MM.1S (cell line): Measurements from ENCODE around the gene MRPS6.

Experiments used
- DNase-seq: peaks from one replicate; pipeline ENCODE4 v3.0.0-alpha.2; 2015
- H2AFZ ChIP-seq: fragments of 300-600 bp; sonication (generic); 2 replicates; pipeline ENCODE4 v1.6.0; 2016; ENCODE audit warnings: antibody characterized with exemption, low read length
- H3F3A ChIP-seq: fragments of 300-600 bp; sonication (generic); 2 replicates; pipeline ENCODE4 v1.6.1; 2016; ENCODE audit warnings: mild to moderate bottlenecking, antibody characterized with exemption, low read length, moderate library complexity, mixed read lengths; ENCODE audit not compliant: insufficient read depth
- H3K27ac ChIP-seq: fragments of 300-600 bp; sonication (generic); 2 replicates; pipeline ENCODE4 v1.5.1; 2016; ENCODE audit warnings: mild to moderate bottlenecking, low read length
- H3K27me3 ChIP-seq: fragments of 300-600 bp; sonication (generic); replicated peaks from 2 replicates; pipeline ENCODE4 v1.6.0; 2016; ENCODE audit warnings: low read length; ENCODE audit not compliant: insufficient read depth
- H3K36me3 ChIP-seq: fragments of 300-600 bp; sonication (generic); replicated peaks from 2 replicates; pipeline ENCODE4 v1.6.1; 2016; ENCODE audit warnings: mild to moderate bottlenecking, low read length, mixed read lengths; ENCODE audit not compliant: insufficient read depth
- H3K4me1 ChIP-seq: fragments of 300-600 bp; sonication (generic); 2 replicates; pipeline ENCODE4 v1.6.1; 2016; ENCODE audit warnings: low read length, mixed read lengths
- H3K4me2 ChIP-seq: fragments of 300-600 bp; sonication (generic); 2 replicates; pipeline ENCODE4 v1.6.0; 2016; ENCODE audit warnings: low read depth, low read length
- H3K4me3 ChIP-seq: fragments of 300-600 bp; sonication (generic); 2 replicates; pipeline ENCODE4 v1.5.1; 2016; ENCODE audit warnings: low read length, mixed read lengths
- H3K79me2 ChIP-seq: fragments of 300-600 bp; sonication (generic); 2 replicates; pipeline ENCODE4 v1.6.1; 2016; ENCODE audit warnings: mixed run types, low read length, mixed read lengths
- H3K9ac ChIP-seq: fragments of 300-600 bp; sonication (generic); 2 replicates; pipeline ENCODE4 v1.6.1; 2016; ENCODE audit warnings: low read length, mixed read lengths
- H3K9me2 ChIP-seq: fragments of 300-600 bp; sonication (generic); replicated peaks from 2 replicates; pipeline ENCODE4 v1.6.1; 2016; ENCODE audit warnings: mild to moderate bottlenecking, low read length, mixed read lengths; ENCODE audit not compliant: insufficient read depth
- H3K9me3 ChIP-seq: fragments of 300-600 bp; sonication (generic); replicated peaks from 2 replicates; pipeline ENCODE4 v1.6.1; 2016; ENCODE audit warnings: mild to moderate bottlenecking, low read length, mixed read lengths; ENCODE audit not compliant: insufficient read depth
- H4K20me1 ChIP-seq: fragments of 300-600 bp; sonication (generic); 2 replicates; pipeline ENCODE4 v1.6.1; 2016; ENCODE audit warnings: mild to moderate bottlenecking, low read length, moderate library complexity, mixed read lengths; ENCODE audit not compliant: insufficient read depth
- EZH2 ChIP-seq: fragments of 300-600 bp; sonication (generic); optimal IDR thresholded peaks from 2 replicates; pipeline ENCODE3; 2017; ENCODE audit warnings: low read depth, mild to moderate bottlenecking, antibody characterized with exemption, low read length, mixed read lengths
- EZH2phosphoT487 ChIP-seq: fragments of 300-600 bp; sonication (generic); IDR thresholded peaks from 2 replicates; pipeline ENCODE4 v1.6.1; 2018; ENCODE audit warnings: antibody characterized with exemption, low read length
- TF ChIP-seq, protein P1 (sequence below): fragments of 300-600 bp; sonication (generic); IDR thresholded peaks from 2 replicates; pipeline ENCODE4 v1.5.1; 2016; ENCODE audit warnings: antibody characterized with exemption, low read length, mixed read lengths

MRPS6 gene

GRCh38 chr21:34083357-34083756 lies 10.0 kb downstream of the MRPS6 start:
- TF ChIP-seq, protein P1, sequence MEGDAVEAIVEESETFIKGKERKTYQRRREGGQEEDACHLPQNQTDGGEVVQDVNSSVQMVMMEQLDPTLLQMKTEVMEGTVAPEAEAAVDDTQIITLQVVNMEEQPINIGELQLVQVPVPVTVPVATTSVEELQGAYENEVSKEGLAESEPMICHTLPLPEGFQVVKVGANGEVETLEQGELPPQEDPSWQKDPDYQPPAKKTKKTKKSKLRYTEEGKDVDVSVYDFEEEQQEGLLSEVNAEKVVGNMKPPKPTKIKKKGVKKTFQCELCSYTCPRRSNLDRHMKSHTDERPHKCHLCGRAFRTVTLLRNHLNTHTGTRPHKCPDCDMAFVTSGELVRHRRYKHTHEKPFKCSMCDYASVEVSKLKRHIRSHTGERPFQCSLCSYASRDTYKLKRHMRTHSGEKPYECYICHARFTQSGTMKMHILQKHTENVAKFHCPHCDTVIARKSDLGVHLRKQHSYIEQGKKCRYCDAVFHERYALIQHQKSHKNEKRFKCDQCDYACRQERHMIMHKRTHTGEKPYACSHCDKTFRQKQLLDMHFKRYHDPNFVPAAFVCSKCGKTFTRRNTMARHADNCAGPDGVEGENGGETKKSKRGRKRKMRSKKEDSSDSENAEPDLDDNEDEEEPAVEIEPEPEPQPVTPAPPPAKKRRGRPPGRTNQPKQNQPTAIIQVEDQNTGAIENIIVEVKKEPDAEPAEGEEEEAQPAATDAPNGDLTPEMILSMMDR: no peak
- TF ChIP-seq EZH2 (no peak), EZH2phosphoT487 (no peak)
- Histone ChIP-seq H3K79me2 (peaks cover 72% of the 10 kb centered on the region), H3K9ac (no peak overlapping the region), H3K4me2 (no peak overlapping the region), H3K4me1 (peaks cover 15% of the 10 kb centered on the region), H3K36me3 (no peaks in the 10 kb centered on the region; the same call in 1 of the 2 replicates), H3K9me2 (no peaks in the 10 kb centered on the region), H3K27me3 (no peaks in the 10 kb centered on the region), H3K4me3 (no peak overlapping the region), H3F3A (no peaks in the 10 kb centered on the region), H3K9me3 (no peaks in the 10 kb centered on the region), H2AFZ (no peak overlapping the region), H3K27ac (no peak overlapping the region), H4K20me1 (peaks cover 4% of the 10 kb centered on the region; the same call in 1 of the 2 replicates)
- no peak for DNase-seq

DNA sequence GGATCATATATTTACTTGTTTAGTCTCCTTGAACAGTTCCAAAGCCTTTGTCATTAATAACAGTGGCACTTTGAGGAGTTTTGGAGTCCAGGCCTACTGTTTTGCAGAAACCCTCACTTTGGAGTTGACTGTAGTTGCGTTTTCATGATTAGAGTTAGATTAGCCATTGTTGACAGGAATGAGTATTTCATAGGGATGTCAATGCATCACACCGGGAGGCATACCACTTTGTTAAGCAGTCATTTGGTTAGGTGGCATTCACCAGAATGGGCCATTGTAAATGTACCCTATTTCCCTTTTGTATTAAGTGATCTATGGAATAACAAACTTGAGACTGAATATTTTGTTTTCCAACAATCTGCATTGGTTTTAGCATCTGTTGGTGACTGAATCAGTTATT lies 11.8 kb downstream of the MRPS6 start:
- TF ChIP-seq, protein P1: no peak
- TF ChIP-seq EZH2 (no peak), EZH2phosphoT487 (no peak)
- H4K20me1 ChIP-seq: peaks cover 4% of the 10 kb centered on the region; the same call in 1 of the 2 replicates
- no peak overlapping the region for H2AFZ ChIP-seq

GRCh38 chr21:34086887-34087306 lies 13.5 kb downstream of the MRPS6 start:
- Histone ChIP-seq H4K20me1 (peaks cover 4% of the 10 kb centered on the region; the same call in 1 of the 2 replicates), H3K27me3 (no peaks in the 10 kb centered on the region), H3K4me2 (no peak overlapping the region), H2AFZ (no peak overlapping the region), H3K4me3 (no peak overlapping the region), H3F3A (no peaks in the 10 kb centered on the region), H3K27ac (no peak overlapping the region), H3K36me3 (no peaks in the 10 kb centered on the region; the same call in 1 of the 2 replicates), H3K9ac (no peak overlapping the region), H3K9me2 (no peaks in the 10 kb centered on the region), H3K4me1 (peaks cover 14% of the 10 kb centered on the region), H3K79me2 (peaks cover 85% of the 10 kb centered on the region), H3K9me3 (no peaks in the 10 kb centered on the region)
- TF ChIP-seq, protein P1: no peak
- TF ChIP-seq EZH2phosphoT487 (no peak), EZH2 (no peak)
- no peak for DNase-seq

More for the DNA sequence above, 11.8 kb downstream of the MRPS6 start:
- Histone ChIP-seq H3K4me1 (peaks cover 15% of the 10 kb centered on the region), H3K4me3 (no peak overlapping the region), H3K27me3 (no peaks in the 10 kb centered on the region), H3K36me3 (no peaks in the 10 kb centered on the region; the same call in 1 of the 2 replicates), H3K27ac (no peak overlapping the region), H3K9ac (no peak overlapping the region), H3K9me3 (no peaks in the 10 kb centered on the region), H3K9me2 (no peaks in the 10 kb centered on the region), H3F3A (no peaks in the 10 kb centered on the region), H3K79me2 (peaks cover 86% of the 10 kb centered on the region), H3K4me2 (no peak overlapping the region)
- no peak for DNase-seq
